Stimulated activated CD4-positive, alpha-beta T cell treated with anti-CD3 and anti-CD28 coated beads, Interleukin-12 subunit alpha, Interleukin-12 subunit beta, amount 100 ng/mL, for 24 hours (primary cell): Measurements from ENCODE around the gene ADAMTS2.

Experiments used
- DNase-seq, 2 experiments: peaks; one replicate each; pipeline ENCODE4 v3.0.0-alpha.2; 2020; ENCODE audit warnings: low read depth in 2 of 2

ADAMTS2 gene

GRCh38 chr5:179194941-179195381 is 150.3 kb downstream of the ADAMTS2 start:
- DNase-seq = no peak

- DNase-seq = no peak
Observed at GRCh38 chr5:179194201-179194910, 150.9 kb downstream of the ADAMTS2 start.

DNA sequence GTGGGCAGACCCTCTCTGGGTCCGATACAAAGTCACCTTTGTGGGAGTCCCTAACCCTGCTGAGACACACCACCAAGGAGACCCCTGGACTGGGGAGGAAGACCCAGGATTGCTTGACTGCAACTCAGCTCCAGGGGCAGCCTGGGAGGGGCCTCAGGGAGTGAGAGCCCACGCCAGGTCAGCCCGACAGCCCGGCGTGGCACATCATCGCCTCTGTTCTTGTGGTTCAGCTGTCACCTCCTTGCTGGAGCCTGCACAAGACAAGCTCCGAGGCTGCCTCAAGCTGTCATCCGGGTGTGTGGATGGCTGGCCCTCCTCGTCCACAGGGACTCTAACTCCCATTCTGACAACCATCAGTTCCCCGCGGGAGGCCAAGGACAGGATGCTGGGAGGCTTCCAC is 151.5 kb downstream of the ADAMTS2 start:
- no peak for DNase-seq

- DNase-seq = no peak
Observed at GRCh38 chr5:179192891-179193470, 152.3 kb downstream of the ADAMTS2 start.

- DNase-seq = no peak
Observed at GRCh38 chr5:179192185-179192890, 152.9 kb downstream of the ADAMTS2 start.

- DNase-seq = no peak
Observed at GRCh38 chr5:179191506-179192184, 153.6 kb downstream of the ADAMTS2 start.

DNA sequence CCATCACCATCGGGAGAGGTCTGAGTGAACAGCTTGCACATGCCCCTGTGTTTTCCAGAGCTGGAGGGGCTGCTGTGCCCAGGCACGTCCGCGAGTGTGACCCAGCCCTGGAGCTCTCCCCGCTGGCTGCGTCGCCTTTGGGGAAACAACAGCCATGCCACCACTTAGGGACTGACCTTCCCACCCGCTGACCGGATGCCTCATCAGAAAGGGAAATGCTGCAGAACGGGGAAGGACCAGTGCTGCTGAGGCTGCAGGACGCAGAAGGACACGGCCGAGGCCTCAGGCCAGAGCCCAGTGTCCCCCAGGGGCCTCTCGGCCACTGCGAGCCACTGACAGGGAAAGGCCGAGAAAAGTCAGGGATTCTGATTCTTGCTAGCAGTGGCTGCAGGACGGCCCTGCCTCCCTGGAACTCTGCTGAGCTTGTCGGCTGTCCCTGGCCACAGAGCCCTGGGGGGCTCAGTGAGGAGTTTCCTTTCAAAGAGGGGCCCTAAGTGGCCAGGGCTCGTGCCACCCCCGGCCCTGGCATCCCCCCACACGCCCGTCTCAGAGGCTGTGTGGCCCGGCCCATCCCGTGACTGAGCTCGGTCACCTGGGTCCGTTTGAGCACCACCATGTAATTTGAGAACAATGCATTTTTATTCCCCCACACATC is 154.3 kb downstream of the ADAMTS2 start:
- no peak for DNase-seq

- no peak for DNase-seq
Observed at GRCh38 chr5:179188636-179189035, 156.6 kb downstream of the ADAMTS2 start.

DNA sequence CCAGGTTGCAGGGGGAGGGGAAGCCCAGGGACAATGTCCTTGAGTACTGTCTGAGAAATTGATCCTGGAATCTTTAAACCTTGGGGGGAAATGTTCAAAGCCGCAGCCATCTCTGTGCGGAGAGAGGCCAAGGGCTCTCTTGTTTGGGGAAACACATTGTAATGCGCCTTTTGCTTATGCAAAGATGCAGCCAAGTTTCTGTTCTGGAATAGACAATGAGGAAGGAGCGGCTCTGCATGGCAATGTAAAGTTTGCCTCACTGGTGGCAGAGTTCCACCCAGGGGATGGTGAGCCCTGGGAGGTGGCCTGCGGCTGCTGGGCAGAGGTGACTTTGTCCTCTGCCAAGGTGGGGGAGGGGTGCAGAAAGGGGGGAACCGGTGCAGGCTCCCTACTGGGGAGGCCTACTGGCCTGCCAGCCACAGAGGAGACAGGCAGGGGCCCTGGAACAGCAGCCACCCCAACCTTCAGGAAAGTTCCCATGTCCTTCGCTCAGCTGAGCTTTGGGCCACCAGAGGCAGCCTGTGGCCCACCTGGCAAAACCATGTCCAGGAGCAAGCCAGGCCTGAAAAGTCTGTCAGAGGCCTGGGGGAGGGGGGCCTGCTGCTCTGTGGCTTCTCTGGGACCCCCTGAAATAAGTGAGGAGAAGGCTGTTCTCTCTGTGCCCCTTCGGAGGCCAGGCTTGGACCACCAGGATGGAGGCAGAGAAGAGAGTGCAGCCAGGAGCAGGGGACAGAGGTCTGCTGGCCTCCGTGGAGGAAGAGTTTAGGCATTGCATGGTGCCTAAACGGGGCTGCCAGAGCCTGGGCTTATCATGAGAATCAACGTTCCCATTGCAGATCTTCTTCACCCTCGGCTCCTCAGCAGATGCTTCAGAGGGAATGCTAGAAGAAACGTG is 157.3 kb downstream of the ADAMTS2 start:
- no peak for DNase-seq

DNA sequence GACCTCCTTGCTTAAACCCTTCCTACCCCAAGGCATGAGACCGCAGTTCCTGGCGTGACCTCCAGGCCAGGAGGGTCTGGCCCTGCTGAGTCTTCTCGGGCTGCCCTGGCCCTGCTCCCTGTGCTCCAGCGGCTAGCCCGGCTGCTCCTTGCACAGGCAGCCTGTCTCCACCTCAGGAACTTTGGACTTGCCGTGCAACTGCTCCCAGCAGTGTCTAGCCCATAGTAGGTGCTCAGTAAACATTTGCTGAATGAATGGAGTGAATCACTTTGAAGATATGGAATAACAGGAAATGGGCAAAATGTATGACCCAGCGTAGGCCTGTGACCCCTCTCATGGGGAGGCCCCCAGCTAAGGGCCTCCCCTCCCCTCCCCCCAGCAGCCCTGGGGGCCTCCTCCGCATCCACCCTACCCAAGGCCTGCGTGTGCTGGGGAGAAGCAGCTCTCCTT is 158.0 kb downstream of the ADAMTS2 start:
- DNase-seq = no peak

GRCh38 chr5:179186801-179187200 is 158.5 kb downstream of the ADAMTS2 start:
- no peak for DNase-seq

DNA sequence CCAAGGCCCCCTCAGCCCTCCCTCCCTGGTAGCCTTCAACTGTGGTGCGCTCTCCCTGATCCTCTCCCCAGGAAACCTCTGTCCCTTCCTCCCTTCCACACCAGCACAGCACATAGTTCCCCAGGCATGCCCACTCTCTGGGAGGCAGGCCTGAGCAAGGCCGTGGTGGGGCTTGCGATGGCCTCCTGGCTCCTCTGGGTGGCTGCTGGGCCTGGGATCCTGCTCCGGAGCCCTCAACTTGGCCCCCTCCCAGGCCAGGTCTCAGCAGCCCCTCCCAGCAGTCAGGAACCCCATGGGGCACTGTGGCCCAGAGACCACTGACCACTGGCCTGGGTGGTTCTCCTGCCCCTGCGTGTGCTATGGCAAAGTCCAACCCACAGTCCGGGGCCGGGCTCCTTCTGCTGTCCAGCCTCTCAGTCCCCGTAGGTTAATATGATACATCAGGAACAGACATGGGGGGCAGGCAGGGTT is 159.3 kb downstream of the ADAMTS2 start:
- no peak for DNase-seq

- DNase-seq = no peak
Observed at GRCh38 chr5:179185256-179185940, 159.9 kb downstream of the ADAMTS2 start.

GRCh38 chr5:179184521-179185050 is 160.7 kb downstream of the ADAMTS2 start:
- no peak for DNase-seq

DNA sequence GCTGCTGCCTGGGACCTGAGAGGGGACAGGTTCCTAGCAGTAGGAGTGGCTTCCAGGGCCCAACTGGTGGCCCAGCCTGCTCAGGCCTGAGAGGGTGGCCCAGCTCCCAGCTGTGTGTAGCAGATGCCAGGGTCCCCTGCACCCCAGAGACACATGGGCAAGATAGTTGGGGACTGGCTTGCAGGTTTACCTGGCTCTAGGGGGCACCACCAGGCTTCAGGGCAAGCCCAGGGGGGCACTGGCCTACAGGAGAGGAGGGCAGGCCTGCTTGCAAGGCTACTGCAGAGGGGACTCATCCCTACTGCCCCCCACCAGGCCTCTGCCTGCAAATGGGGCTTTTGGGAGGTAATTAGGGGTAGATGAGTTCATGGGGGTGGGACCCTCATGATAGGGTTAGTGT is 161.8 kb downstream of the ADAMTS2 start:
- DNase-seq = no peak

GRCh38 chr5:179182601-179183000 is 162.7 kb downstream of the ADAMTS2 start:
- no peak for DNase-seq

- DNase-seq = no peak
Observed at GRCh38 chr5:179181988-179182387, 163.3 kb downstream of the ADAMTS2 start.

- no peak for DNase-seq
Observed at GRCh38 chr5:179180921-179181645, 164.2 kb downstream of the ADAMTS2 start.

GRCh38 chr5:179180061-179180610 is 165.1 kb downstream of the ADAMTS2 start:
- DNase-seq = no peak
